Stomach (tissue), 9 donors: ENCODE results near the gene ACBD4. TPM values are rescaled to one million over a fixed set of nuclear protein-coding genes. Genes with fewer than 3 reads are reported as not detected.
"Not testable (repeated sequence)": the region's sequence is repeated elsewhere in the genome, so short reads cannot be mapped to it uniquely, and the experiment has no call there.

Source experiments
- DNase-seq, 2 donors: peaks; one replicate each; pipeline versions ENCODE4 v3.0.0 to v3.0.0-alpha.2; 2013 to 2019
- H3K27ac ChIP-seq, 5 donors: fragments of 200-600 bp in 4 of 5; sonication (generic) in 4 of 5; one replicate each; pipeline ENCODE4 v1.5.1; 2013 to 2019; ENCODE audit warnings: mild to moderate bottlenecking in 1 of 5, moderate library complexity in 1 of 5
- H3K27me3 ChIP-seq, 3 donors: fragments of 200-600 bp; sonication (generic); one replicate each; pipeline ENCODE4 v1.5.1; 2017 to 2019; ENCODE audit warnings: mixed run types in 1 of 3
- H3K36me3 ChIP-seq, 4 donors: fragments of 200-600 bp; sonication (generic); 1 replicate in 3 of 4; 2 replicates in 1 of 4; pipeline ENCODE4 v1.5.1; 2016 to 2019
- H3K4me1 ChIP-seq, 4 donors: fragments of 200-600 bp; sonication (generic); one replicate each; pipeline ENCODE4 v1.5.1; 2016 to 2019
- H3K4me3 ChIP-seq, 4 donors: fragments of 200-600 bp; sonication (generic) in 3 of 4; one replicate each; pipeline ENCODE4 v1.5.1; 2016 to 2019; ENCODE audit warnings: mild to moderate bottlenecking in 1 of 4
- H3K9me3 ChIP-seq, 4 donors: fragments of 200-600 bp; sonication (generic); one replicate each; pipeline ENCODE4 v1.5.1; 2016 to 2019
- EP300 ChIP-seq: sonication (generic); formaldehyde crosslinking; IDR thresholded peaks from one replicate; pipeline ENCODE4 v1.6.1; 2017; ENCODE audit warnings: antibody characterized with exemption
- POLR2A ChIP-seq, 4 donors: fragments of 450-650 bp; IDR thresholded peaks; one replicate each; pipeline ENCODE4 v1.6.1; 2016; ENCODE audit warnings: antibody characterized with exemption in 4 of 4, control low read depth in 2 of 4, mild to moderate bottlenecking in 1 of 4, moderate library complexity in 1 of 4
- POLR2AphosphoS5 ChIP-seq, 3 donors: sonication (generic); formaldehyde crosslinking; IDR thresholded peaks; one replicate each; pipeline ENCODE4 v1.6.1; 2016; ENCODE audit warnings: antibody characterized with exemption in 3 of 3
- WGBS, 5 donors: extraction: QIAGEN DNeasy Blood & Tissue Kit in 3 of 5; methylation state at CpG; one replicate each; pipeline versions ENCODE4 v1.1.5 to v1.1.7; 2013 to 2018; 5-methylcytosine and 5-hydroxymethylcytosine counted together
- intact Hi-C: fragments of 100-400 bp; cut with DNase I; formaldehyde crosslinking; loops from one replicate; pipeline ENCODE4 v1.15.1; 2023; ENCODE audit warnings: low total_unique reads
- polyA plus RNA-seq, 3 donors: library from polyadenylated mRNA; stranded (reverse); fragments of 200-250 nt; gene quantifications; one replicate each; pipeline ENCODE4 v1.2.3, GENCODE V29; 2013
- total RNA-seq, 5 donors: library from RNA; depleted of rRNA; stranded (reverse); fragments of >200 nt; gene quantifications; one replicate each; pipeline versions ENCODE4 v1.1.0 to v1.2.3, GENCODE V29; 2014 to 2016
- TF ChIP-seq, protein P1 (sequence below), 7 experiments: fragments of 450-650 bp in 4 of 7; fragments of 200-600 bp in 3 of 7; sonication (generic) in 3 of 7; IDR thresholded peaks; one replicate each; pipeline ENCODE4 v1.5.1; 2016 to 2019; ENCODE audit warnings: antibody characterized with exemption in 7 of 7, control low read depth in 2 of 7, mild to moderate bottlenecking in 1 of 7
- donor health status: healthy with polysubstance abuse.
- donor health status: Bipolar disorder and iron deficiency.
- donor health status: healthy.

The ACBD4 gene
- total and polyA plus RNA-seq, 8 donors, result 4.6 to 24.6 (median 17.1) TPM

DNA sequence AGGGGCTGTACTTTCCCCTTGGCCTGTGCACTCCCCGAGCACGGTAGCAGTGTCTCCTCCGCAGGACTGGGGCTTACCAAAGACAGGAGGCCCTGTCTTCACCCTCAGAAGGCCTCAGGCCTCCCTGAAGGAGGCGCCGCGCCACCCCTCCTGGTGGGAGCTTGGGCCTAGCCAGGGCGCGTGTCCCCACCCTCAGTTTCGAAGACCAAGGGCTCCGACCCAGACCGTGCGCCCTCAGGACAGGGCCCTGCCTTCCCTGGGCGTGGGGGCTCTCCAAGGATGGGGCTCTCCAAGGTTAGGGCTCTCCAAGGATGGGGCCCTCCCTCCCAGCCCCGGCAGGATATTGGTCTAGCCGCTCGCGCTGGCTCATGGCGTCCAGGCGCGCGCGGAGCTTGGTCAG lies 14.9 kb upstream of the ACBD4 start:
- WGBS, 5 donors, result 88 to 92% (median 91%) methylated on average over 10 to 22 of the region's 22 CpGs
- Histone ChIP-seq H3K36me3 (peaks cover 15 to 58% (median 43%) of the 10 kb centered on the region in 4 donors), H3K4me1 (peaks cover 26 to 46% (median 29%) of the 10 kb centered on the region in 4 donors), H3K4me3 (no peak overlapping the region), H3K27me3 (no peaks in the 10 kb centered on the region), H3K27ac (no peak overlapping the region), H3K9me3 (no peaks in the 10 kb centered on the region)
- TF ChIP-seq POLR2A (IDR thresholded peaks at IDR 0.05) (no peak), EP300 (no peak), POLR2AphosphoS5 (IDR thresholded peaks at IDR 0.05) (no peak)
- TF ChIP-seq, protein P1, sequence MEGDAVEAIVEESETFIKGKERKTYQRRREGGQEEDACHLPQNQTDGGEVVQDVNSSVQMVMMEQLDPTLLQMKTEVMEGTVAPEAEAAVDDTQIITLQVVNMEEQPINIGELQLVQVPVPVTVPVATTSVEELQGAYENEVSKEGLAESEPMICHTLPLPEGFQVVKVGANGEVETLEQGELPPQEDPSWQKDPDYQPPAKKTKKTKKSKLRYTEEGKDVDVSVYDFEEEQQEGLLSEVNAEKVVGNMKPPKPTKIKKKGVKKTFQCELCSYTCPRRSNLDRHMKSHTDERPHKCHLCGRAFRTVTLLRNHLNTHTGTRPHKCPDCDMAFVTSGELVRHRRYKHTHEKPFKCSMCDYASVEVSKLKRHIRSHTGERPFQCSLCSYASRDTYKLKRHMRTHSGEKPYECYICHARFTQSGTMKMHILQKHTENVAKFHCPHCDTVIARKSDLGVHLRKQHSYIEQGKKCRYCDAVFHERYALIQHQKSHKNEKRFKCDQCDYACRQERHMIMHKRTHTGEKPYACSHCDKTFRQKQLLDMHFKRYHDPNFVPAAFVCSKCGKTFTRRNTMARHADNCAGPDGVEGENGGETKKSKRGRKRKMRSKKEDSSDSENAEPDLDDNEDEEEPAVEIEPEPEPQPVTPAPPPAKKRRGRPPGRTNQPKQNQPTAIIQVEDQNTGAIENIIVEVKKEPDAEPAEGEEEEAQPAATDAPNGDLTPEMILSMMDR (IDR thresholded peaks at IDR 0.05), result no peak
- intact Hi-C loops, result no loop called here
- no peak for DNase-seq

DNA sequence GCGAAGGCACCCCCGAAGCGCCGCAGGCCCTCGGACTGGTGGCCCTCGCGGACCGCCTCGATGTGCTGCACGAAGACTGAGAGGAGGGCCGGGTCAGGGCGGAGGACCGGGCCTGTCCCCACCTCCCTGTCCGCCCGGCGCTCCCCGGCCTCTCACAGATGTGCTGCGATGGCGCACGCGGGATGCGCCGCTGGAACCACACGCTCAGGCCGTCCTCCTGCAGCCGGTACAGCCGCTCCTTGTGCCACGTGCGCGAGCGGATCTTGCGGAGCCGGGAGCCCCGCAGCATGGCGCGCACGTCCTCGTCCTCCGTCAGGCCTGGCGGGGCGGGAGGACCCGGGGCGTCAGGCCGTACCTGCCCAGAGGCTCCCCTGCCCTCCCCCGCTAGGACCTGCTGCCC lies 14.4 kb upstream of the ACBD4 start:
- DNase-seq, result no peak
- intact Hi-C loops, result no loop called here
- H3K27me3 ChIP-seq, result no peaks in the 10 kb centered on the region
- no peaks in the 10 kb centered on the region for H3K9me3 ChIP-seq
- no peak overlapping the region for H3K27ac ChIP-seq
- peaks cover 15 to 54% (median 39%) of the 10 kb centered on the region in 4 donors for H3K36me3 ChIP-seq
- no peak overlapping the region for H3K4me3 ChIP-seq
- 62 to 91% (median 75%) methylated on average over 16 to 45 of the region's 45 CpGs for WGBS, 5 donors
- peaks cover 26 to 49% (median 29%) of the 10 kb centered on the region in 4 donors for H3K4me1 ChIP-seq
- TF ChIP-seq EP300 (no peak), POLR2A (IDR thresholded peaks at IDR 0.05) (no peak), POLR2AphosphoS5 (IDR thresholded peaks at IDR 0.05) (no peak)
- TF ChIP-seq, protein P1 (IDR thresholded peaks at IDR 0.05), result no peak

DNA sequence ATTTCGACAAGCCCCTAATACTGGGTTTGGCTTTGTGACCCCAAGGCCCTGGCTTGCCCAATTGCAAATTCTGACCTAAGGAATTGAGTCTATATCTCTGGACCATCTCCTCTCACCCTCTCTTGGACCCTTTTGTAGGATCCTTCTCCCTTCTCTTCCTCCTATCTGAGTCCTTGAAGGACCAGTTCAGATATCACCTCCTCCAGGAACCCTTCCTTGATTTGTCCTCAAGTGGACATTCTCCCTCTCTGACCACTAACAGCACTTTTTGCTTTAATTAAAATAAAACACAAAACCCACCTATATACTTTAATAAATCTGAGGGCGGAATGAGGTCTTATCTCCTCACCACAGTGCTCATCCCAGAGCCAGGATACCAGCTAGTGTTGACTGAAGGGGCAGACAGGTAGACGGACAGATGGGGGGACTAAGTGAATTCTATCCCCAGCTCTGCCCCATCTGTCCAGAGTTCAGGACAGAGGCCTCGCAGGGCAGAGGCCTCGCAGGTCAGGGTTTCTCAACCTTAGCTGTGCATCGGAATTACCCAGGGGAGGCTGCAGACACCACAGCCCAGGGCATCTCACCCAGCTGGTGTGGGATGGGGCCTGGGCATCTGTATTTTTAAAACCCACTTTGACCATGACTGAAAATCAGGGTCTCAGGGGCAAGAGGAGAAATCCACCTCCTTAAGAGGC lies 12.3 kb upstream of the ACBD4 start:
- DNase-seq, result no peak
- H3K4me3 ChIP-seq, result no peak overlapping the region
- no peaks in the 10 kb centered on the region for H3K9me3 ChIP-seq
- no peaks in the 10 kb centered on the region for H3K27me3 ChIP-seq
- H3K4me1 ChIP-seq, result peaks cover 36 to 68% (median 47%) of the 10 kb centered on the region in 4 donors
- peaks cover 9 to 32% (median 28%) of the 10 kb centered on the region in 4 donors for H3K36me3 ChIP-seq
- WGBS, 5 donors, result 84 to 90% (median 89%) methylated on average over 6 of the region's 6 CpGs
- no peak for TF ChIP-seq POLR2AphosphoS5 (IDR thresholded peaks at IDR 0.05)
- TF ChIP-seq POLR2A (IDR thresholded peaks at IDR 0.05), result no peak
- TF ChIP-seq, protein P1 (IDR thresholded peaks at IDR 0.05), result no peak
- TF ChIP-seq EP300, result no peak
- peak overlapping the region; percentile 29 to 78 (median 67) for H3K27ac ChIP-seq
- intact Hi-C loops, result no loop called here

DNA sequence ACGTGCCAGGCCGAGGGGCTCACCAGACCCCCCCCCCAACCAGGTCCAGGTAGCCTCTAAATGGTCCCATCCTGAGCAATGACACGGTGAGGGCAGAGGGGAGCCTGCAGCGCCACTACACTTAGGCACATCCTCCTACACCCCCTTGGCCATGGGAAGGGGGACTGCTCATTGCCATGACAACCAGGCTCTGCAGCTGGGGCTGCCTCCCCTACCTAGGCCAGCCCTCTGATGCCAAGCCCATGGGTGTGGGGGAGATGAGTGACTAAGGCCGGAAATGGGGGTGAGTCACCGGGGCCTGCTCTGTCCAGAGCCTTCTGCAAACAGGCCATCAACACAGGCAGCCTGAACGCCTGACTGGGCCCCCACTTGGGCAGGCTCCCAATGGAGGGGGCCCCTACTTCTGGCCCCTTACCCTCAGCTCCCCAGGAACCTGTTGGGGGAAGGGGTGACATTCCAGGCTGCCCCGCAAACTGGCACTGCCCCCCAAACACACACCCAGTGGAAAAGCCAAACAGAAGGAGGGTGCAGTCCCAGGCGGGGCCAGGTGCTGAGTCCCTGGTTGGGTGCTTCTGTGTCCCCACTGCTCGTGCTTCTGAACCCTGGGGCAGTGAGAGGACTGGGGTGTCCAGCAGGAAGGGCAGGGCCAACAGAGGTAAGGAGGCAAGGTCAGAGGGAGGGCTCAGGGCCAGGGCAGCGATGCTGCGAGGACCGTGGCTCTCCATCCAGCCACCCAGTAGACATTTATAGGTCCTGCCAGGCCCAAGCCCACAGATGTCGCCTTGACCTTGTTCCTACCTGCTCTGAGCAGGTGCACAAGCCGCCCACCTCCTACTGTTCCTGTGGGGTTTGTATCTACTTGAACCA lies 11.3 kb upstream of the ACBD4 start:
- intact Hi-C loops, result no loop called here
- TF ChIP-seq, protein P1 (IDR thresholded peaks at IDR 0.05), result no peak
- peak in 1 of 3 donors; percentile 45 for TF ChIP-seq POLR2AphosphoS5 (IDR thresholded peaks at IDR 0.05)
- no peak for TF ChIP-seq EP300
- no peak for TF ChIP-seq POLR2A (IDR thresholded peaks at IDR 0.05)
- H3K4me1 ChIP-seq, result peaks cover 46 to 78% (median 56%) of the 10 kb centered on the region in 4 donors
- WGBS, 5 donors, result 54 to 68% (median 64%) methylated on average over 11 to 15 of the region's 15 CpGs
- peak overlapping the region; percentile 15 to 78 (median 67) for H3K27ac ChIP-seq
- no peaks in the 10 kb centered on the region for H3K9me3 ChIP-seq
- H3K36me3 ChIP-seq, result peaks cover 5 to 23% (median 18%) of the 10 kb centered on the region in 4 donors
- peak; percentile 65 to 91 for DNase-seq
- no peak overlapping the region for H3K4me3 ChIP-seq
- no peaks in the 10 kb centered on the region for H3K27me3 ChIP-seq

DNA sequence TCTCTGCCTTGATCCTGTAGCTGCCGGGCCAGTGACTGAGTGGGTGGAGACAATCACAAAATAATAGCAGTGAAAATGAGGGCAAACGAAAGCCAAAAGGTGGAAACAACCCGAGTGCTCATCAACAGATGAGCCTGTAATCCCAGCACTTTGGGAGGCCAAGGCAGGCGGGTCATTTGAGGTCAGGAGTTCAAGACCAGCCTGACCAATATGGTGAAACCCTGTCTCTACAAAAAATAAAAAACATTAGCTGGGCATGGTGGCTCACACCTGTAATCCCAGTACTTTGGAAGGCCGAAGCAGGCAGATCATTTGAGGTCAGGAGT lies 10.7 kb upstream of the ACBD4 start:
- intact Hi-C loops, DNase-seq, H3K9me3 ChIP-seq, H3K27me3 ChIP-seq, H3K4me3 ChIP-seq: not testable (repeated sequence)
- peaks cover 2 to 17% (median 12%) of the 10 kb centered on the region in 4 donors for H3K36me3 ChIP-seq
- peak overlapping the region; percentile 21 to 78 (median 67) for H3K27ac ChIP-seq
- peaks cover 52 to 84% (median 62%) of the 10 kb centered on the region in 4 donors for H3K4me1 ChIP-seq
- 64 to 77% (median 75%) methylated on average over 5 of the region's 5 CpGs for WGBS, 5 donors
